ENCODE measurements around the gene PTPRJ. TPM values are rescaled to one million over a fixed set of nuclear protein-coding genes. Genes with fewer than 3 reads are reported as not detected.

Gene PTPRJ
- total and polyA plus RNA-seq, 9 of the 15 experiments (the other 6 are each of a cell fraction or from before 2014, with no cell fraction given), result 0.56 to 10.7 (median 4.8) TPM

DNA sequence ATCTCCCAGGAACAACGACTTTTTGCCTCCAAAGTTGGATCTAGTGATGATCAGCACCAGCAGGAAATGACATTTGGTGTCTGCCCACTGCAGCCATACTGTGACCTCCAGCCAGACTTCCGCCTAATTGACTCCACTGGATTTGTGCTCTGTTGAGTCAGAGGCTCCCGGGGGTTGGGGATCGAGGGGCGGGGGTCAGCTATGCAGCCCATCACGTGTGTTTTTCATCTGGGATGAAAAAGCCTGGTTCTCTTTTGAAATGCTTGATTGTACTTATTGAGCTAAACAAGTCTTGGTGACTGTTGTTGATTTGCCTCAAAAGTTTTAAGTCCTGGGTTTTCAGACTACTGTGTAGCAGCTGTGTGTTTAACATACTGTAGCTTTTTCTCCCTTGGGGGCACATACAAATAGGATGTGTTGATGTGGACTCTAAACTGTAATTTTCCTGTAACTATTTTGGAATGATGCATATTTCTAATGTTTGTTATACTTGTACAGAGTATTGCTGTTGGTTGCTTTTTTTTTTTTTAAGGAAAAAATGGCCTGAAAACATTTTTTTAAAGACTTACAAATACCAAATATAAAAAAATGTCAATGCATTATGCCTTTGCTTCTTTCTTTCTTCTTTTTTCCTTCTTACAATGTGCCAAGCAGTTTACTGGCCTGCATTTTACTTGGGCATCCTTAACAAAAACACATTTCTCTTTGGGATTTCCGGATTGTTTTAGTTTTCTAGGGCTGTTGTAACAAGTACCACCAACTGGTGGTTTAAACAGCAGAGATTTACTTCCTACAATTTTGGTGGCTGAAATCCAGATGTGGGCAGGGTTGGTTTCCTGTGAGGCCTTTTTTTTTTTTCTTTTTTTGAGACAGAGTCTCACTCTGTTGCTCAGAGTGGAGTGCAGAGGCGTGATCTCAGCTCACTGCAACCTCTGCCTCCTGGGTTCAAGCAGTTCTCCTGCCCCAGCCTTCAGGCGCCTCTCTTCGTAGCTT, 190.2 kb downstream of the PTPRJ start:
- Histone ChIP-seq H3K27me3 (ENCODE audit: control insufficient read depth in 2 of 2, insufficient read depth in 2 of 2, low read length in 2 of 2) (no peaks in the 10 kb centered on the region; a peak in 1 of 5 replicates), H3K4me2 (ENCODE audit: insufficient read depth, low read length) (no peak overlapping the region), H4K20me1 (replicated peaks; ENCODE audit: control insufficient read depth, insufficient read depth, low read length) (no peaks in the 10 kb centered on the region), H3K36me3 (ENCODE audit: control insufficient read depth, insufficient read depth, low read length) (no peaks in the 10 kb centered on the region), H2AFZ (ENCODE audit: low read depth, low read length) (no peak overlapping the region), H3K4me1 (replicated peaks in 1 of 2; ENCODE audit: control insufficient read depth in 2 of 2, insufficient read depth in 2 of 2, low read length in 2 of 2) (no peaks in the 10 kb centered on the region; a peak in 2 of 5 replicates), H3K4me3 (no peak overlapping the region), H3K79me2 (ENCODE audit: control insufficient read depth, insufficient read depth, low read length) (no peaks in the 10 kb centered on the region), H3K9me1 (ENCODE audit: control insufficient read depth, insufficient read depth, low read length) (no peaks in the 10 kb centered on the region), H3K9ac (ENCODE audit: insufficient read depth in 1 of 2, low read depth in 2 of 2, low read length in 2 of 2) (no peak overlapping the region), H3K27ac (ENCODE audit: extremely low read depth, low read depth, low read length) (no peak overlapping the region), H3K9me3 (replicated peaks; ENCODE audit: control insufficient read depth, insufficient read depth, low read depth, low read length) (no peaks in the 10 kb centered on the region)
- no peak for ATAC-seq
- DNase-seq (ENCODE audit: extremely low read depth in 1 of 4, low spot score in 3 of 4), result no peak
- POLR2A ChIA-PET, result interaction anchor here (0.5 to 0.7 kb wide), 2 partner anchors 9 to 309 kb away, joined by 3 read pairs; no protein-coding TSS in a partner anchor
- FAIRE-seq, result no peak
- intact Hi-C loops (cut with micrococcal nuclease) (no loop called here), in situ Hi-C loops (cut with MboI) (no loop called here)
- no peak for TF ChIP-seq MAFG (tag; conservative IDR thresholded peaks at IDR 0.05)
- TF ChIP-seq, protein P1, sequence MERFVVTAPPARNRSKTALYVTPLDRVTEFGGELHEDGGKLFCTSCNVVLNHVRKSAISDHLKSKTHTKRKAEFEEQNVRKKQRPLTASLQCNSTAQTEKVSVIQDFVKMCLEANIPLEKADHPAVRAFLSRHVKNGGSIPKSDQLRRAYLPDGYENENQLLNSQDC (CRISPR knock-in tag; IDR thresholded peaks at IDR 0.05), result no peak
- no peak for TF ChIP-seq CHD4 (IDR thresholded peaks at IDR 0.05; ENCODE audit: insufficient read depth, insufficient replicate concordance, low read depth, low read length, poor library complexity, severe bottlenecking)
- no peak for TF ChIP-seq ZNF121 (CRISPR knock-in tag; conservative IDR thresholded peaks at IDR 0.05)
- TF ChIP-seq ZNF644 (tag; IDR thresholded peaks at IDR 0.05; ENCODE audit: low read depth), result no peak
- TF ChIP-seq, protein P2, sequence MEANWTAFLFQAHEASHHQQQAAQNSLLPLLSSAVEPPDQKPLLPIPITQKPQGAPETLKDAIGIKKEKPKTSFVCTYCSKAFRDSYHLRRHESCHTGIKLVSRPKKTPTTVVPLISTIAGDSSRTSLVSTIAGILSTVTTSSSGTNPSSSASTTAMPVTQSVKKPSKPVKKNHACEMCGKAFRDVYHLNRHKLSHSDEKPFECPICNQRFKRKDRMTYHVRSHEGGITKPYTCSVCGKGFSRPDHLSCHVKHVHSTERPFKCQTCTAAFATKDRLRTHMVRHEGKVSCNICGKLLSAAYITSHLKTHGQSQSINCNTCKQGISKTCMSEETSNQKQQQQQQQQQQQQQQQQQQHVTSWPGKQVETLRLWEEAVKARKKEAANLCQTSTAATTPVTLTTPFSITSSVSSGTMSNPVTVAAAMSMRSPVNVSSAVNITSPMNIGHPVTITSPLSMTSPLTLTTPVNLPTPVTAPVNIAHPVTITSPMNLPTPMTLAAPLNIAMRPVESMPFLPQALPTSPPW (CRISPR knock-in tag; IDR thresholded peaks at IDR 0.05), result no peak
- no peak for TF ChIP-seq TCF7 (IDR thresholded peaks at IDR 0.05; ENCODE audit: borderline replicate concordance)
- no peak for TF ChIP-seq HNRNPH1 (optimal IDR thresholded peaks at IDR 0.05; ENCODE audit: low read depth, low read length)
- TF ChIP-seq, protein P3, sequence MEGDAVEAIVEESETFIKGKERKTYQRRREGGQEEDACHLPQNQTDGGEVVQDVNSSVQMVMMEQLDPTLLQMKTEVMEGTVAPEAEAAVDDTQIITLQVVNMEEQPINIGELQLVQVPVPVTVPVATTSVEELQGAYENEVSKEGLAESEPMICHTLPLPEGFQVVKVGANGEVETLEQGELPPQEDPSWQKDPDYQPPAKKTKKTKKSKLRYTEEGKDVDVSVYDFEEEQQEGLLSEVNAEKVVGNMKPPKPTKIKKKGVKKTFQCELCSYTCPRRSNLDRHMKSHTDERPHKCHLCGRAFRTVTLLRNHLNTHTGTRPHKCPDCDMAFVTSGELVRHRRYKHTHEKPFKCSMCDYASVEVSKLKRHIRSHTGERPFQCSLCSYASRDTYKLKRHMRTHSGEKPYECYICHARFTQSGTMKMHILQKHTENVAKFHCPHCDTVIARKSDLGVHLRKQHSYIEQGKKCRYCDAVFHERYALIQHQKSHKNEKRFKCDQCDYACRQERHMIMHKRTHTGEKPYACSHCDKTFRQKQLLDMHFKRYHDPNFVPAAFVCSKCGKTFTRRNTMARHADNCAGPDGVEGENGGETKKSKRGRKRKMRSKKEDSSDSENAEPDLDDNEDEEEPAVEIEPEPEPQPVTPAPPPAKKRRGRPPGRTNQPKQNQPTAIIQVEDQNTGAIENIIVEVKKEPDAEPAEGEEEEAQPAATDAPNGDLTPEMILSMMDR (IDR thresholded peaks at IDR 0.05 in 2 of 3, conservative IDR thresholded peaks at IDR 0.05 in 1 of 3; ENCODE audit: insufficient read depth in 2 of 3, low read depth in 1 of 3, low read length in 3 of 3), result no peak
- TF ChIP-seq KLF10 (CRISPR knock-in tag; IDR thresholded peaks at IDR 0.05), result no peak
- CTCF ChIA-PET (ENCODE audit: low intra/inter-chr PET ratio), result no interaction called here
- WGBS (ENCODE audit: insufficient coverage, low coverage, missing lambda C conversion rate), result 21% methylated on average over 10 of the region's 10 CpGs
- BruUV-seq (replicated peaks), result no TSS peak

All from K562 (cell line).